HUES48 (cell line): ENCODE data around the gene SIRT6.
"Not testable (repeated sequence)": the region's sequence is repeated elsewhere in the genome, so short reads cannot be mapped to it uniquely, and the experiment has no call there.

Experiments
- H3K27ac ChIP-seq: one replicate; pipeline ENCODE4 v1.7.0; 2013; ENCODE audit warnings: low read depth, low read length, inconsistent platforms
- H3K27me3 ChIP-seq: 2 replicates; pipeline ENCODE4 v1.6.1; 2013; ENCODE audit warnings: mild to moderate bottlenecking, low read length; ENCODE audit not compliant: control insufficient read depth, insufficient read depth
- H3K36me3 ChIP-seq: 2 replicates; pipeline ENCODE4 v1.6.1; 2013; ENCODE audit warnings: low read length; ENCODE audit not compliant: control insufficient read depth, insufficient read depth
- H3K4me1 ChIP-seq: 2 replicates; pipeline ENCODE4 v1.6.1; 2013; ENCODE audit warnings: mild to moderate bottlenecking, low read length; ENCODE audit not compliant: control insufficient read depth, insufficient read depth
- H3K4me3 ChIP-seq: 2 replicates; pipeline ENCODE4 v1.5.1; 2013; ENCODE audit warnings: mild to moderate bottlenecking, low read depth, low read length
- H3K9ac ChIP-seq: 2 replicates; pipeline ENCODE4 v1.6.1; 2013; ENCODE audit warnings: mild to moderate bottlenecking, low read depth, low read length, moderate library complexity
- H3K9me3 ChIP-seq: 2 replicates; pipeline ENCODE4 v1.6.1; 2013; ENCODE audit warnings: low read length; ENCODE audit not compliant: control insufficient read depth, insufficient read depth

SIRT6 gene

GRCh38 chr19:4199699-4200293 is 17.4 kb upstream of the SIRT6 start:
- no peak overlapping the region for H3K4me3 ChIP-seq
- H3K4me1 ChIP-seq, result peaks cover 8% of the 10 kb centered on the region; the same call in 1 of the 2 replicates
- no peak overlapping the region for H3K27ac ChIP-seq
- H3K9ac ChIP-seq, result no peak overlapping the region
- peaks cover 13% of the 10 kb centered on the region for H3K27me3 ChIP-seq
- H3K36me3 ChIP-seq, result no peaks in the 10 kb centered on the region
- no peaks in the 10 kb centered on the region for H3K9me3 ChIP-seq

- Histone ChIP-seq H3K27me3 (peaks cover 13% of the 10 kb centered on the region), H3K27ac (no peak overlapping the region), H3K9me3 (no peaks in the 10 kb centered on the region), H3K4me1 (peaks cover 5% of the 10 kb centered on the region; the same call in 1 of the 2 replicates), H3K4me3 (peak overlapping the region; percentile 56), H3K36me3 (no peaks in the 10 kb centered on the region), H3K9ac (no peak overlapping the region)
These were observed 16.2 kb upstream of the SIRT6 start for GRCh38 chr19:4198467-4199126.

- Histone ChIP-seq H3K9me3 (no peaks in the 10 kb centered on the region), H3K4me3 (peak overlapping the region; percentile 58; the same call in 1 of the 2 replicates), H3K4me1 (peaks cover 5% of the 10 kb centered on the region; the same call in 1 of the 2 replicates), H3K27ac (no peak overlapping the region), H3K27me3 (peaks cover 13% of the 10 kb centered on the region), H3K36me3 (no peaks in the 10 kb centered on the region), H3K9ac (no peak overlapping the region)
These were observed 15.5 kb upstream of the SIRT6 start for GRCh38 chr19:4197625-4198466.

DNA sequence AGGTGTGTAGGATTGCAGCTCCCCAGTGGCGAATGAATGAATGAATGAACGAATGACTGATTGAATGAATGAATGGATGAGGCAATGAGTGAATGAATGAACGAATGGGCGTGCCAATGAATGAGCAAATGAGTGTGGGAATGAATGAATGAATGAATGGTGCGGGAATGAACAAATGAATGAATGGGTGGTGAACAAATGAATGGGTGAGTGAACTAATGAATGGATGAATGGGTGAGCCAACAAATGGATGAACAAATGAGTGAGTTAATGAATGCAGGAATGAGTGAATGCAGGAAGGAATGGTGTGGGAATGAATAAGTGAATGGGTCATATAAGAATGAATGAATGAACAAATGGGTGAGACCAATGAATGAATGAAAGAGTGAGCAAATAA is 14.9 kb upstream of the SIRT6 start:
- Histone ChIP-seq H3K9me3 (no peaks in the 10 kb centered on the region), H3K4me1 (peaks cover 5% of the 10 kb centered on the region; the same call in 1 of the 2 replicates), H3K36me3 (no peaks in the 10 kb centered on the region), H3K9ac (no peak overlapping the region), H3K27ac (no peak overlapping the region), H3K27me3 (peaks cover 13% of the 10 kb centered on the region), H3K4me3 (no peak overlapping the region)

GRCh38 chr19:4196587-4197148 is 14.3 kb upstream of the SIRT6 start:
- Histone ChIP-seq H3K36me3 (no peaks in the 10 kb centered on the region), H3K4me1 (peaks cover 5% of the 10 kb centered on the region; the same call in 1 of the 2 replicates), H3K27ac (no peak overlapping the region), H3K4me3 (no peak overlapping the region), H3K9me3 (no peaks in the 10 kb centered on the region), H3K27me3 (peaks cover 13% of the 10 kb centered on the region), H3K9ac (no peak overlapping the region)

GRCh38 chr19:4196009-4196408 is 13.6 kb upstream of the SIRT6 start:
- Histone ChIP-seq H3K27me3 (peaks cover 13% of the 10 kb centered on the region), H3K9me3 (no peaks in the 10 kb centered on the region), H3K36me3 (no peaks in the 10 kb centered on the region), H3K4me1 (peaks cover 5% of the 10 kb centered on the region; the same call in 1 of the 2 replicates), H3K4me3 (no peak overlapping the region), H3K27ac (no peak overlapping the region), H3K9ac (no peak overlapping the region)

DNA sequence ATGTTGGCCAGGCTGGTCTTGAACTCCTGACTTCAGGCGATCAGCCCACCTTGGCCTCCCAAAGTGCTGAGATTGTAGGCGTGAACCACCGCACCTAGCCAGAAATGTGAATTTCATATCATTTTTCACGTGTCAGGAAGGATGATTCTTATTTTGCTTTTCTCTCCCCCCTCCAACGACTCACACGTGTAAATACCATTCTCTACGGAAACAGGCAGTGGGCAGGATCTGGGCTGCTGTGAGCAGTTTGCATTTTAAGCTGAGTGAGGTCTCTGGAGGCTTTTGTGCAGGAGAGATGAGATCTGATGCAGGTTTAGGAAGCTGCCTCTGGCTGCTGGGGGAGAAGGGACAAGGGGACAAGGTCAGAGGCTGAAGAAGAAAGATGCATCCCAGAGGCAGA is 12.0 kb upstream of the SIRT6 start:
- Histone ChIP-seq H3K27me3 (peaks cover 12% of the 10 kb centered on the region), H3K9me3 (no peaks in the 10 kb centered on the region), H3K4me1 (peaks cover 5% of the 10 kb centered on the region; the same call in 1 of the 2 replicates), H3K36me3 (no peaks in the 10 kb centered on the region), H3K9ac (no peak overlapping the region), H3K4me3 (no peak overlapping the region), H3K27ac (no peak overlapping the region)

GRCh38 chr19:4192537-4192936 is 10.2 kb upstream of the SIRT6 start:
- not testable (repeated sequence) for H3K27ac ChIP-seq, H3K9me3 ChIP-seq, H3K27me3 ChIP-seq, H3K4me1 ChIP-seq, H3K36me3 ChIP-seq, H3K9ac ChIP-seq, H3K4me3 ChIP-seq

DNA sequence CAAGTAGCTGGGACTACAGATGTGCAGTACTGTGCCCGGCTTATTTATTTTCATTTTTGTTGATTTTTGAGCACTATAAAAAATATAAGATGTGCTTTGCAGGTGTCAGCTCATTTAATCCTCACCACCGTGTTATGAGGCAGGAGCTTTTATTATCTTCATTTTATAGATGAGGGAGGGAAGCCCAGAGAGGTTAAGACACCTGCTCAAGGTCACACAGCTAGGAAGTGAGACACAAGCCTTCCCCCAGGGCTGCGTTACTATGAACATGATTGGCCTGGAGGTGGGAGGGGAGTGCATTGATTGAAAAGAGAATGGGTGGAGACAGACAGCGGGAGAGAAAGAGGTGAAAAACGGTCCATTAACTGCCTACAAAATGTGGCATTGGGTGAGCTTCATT is 7.3 kb upstream of the SIRT6 start:
- Histone ChIP-seq H3K9me3 (no peaks in the 10 kb centered on the region), H3K27me3 (no peaks in the 10 kb centered on the region), H3K9ac (no peak overlapping the region), H3K4me3 (no peak overlapping the region), H3K36me3 (no peaks in the 10 kb centered on the region), H3K4me1 (no peaks in the 10 kb centered on the region), H3K27ac (no peak overlapping the region)

GRCh38 chr19:4187313-4188122 is 5.2 kb upstream of the SIRT6 start:
- Histone ChIP-seq H3K4me3 (no peak overlapping the region), H3K36me3 (no peaks in the 10 kb centered on the region), H3K27ac (no peak overlapping the region), H3K4me1 (no peaks in the 10 kb centered on the region), H3K9ac (no peak overlapping the region), H3K9me3 (no peaks in the 10 kb centered on the region), H3K27me3 (no peaks in the 10 kb centered on the region)
